Upper lobe of right lung (tissue), 1 donor: ENCODE measurements around the gene PGGT1B. TPM values are rescaled to one million over a fixed set of nuclear protein-coding genes. Genes with fewer than 3 reads are reported as not detected.
"Not testable (repeated sequence)": the region's sequence is repeated elsewhere in the genome, so short reads cannot be mapped to it uniquely, and the experiment has no call there.

Experiments used
- ATAC-seq: fragments of 200-7000 bp; cut with Tn5 transposase; one replicate; pipeline ENCODE4 v1.9.1; 2020; ENCODE audit warnings: mild to moderate bottlenecking, moderate library complexity
- DNase-seq: peaks from one replicate; pipeline ENCODE4 v3.0.0-alpha.2; 2020
- H3K27ac ChIP-seq: fragments of 200-600 bp; one replicate; pipeline ENCODE4 v1.8.0; 2022
- H3K27me3 ChIP-seq: fragments of 200-600 bp; one replicate; pipeline ENCODE4 v1.8.0; 2022; ENCODE audit warnings: mild to moderate bottlenecking
- H3K36me3 ChIP-seq: fragments of 200-600 bp; one replicate; pipeline ENCODE4 v1.8.0; 2022
- H3K4me1 ChIP-seq: fragments of 200-600 bp; one replicate; pipeline ENCODE4 v1.8.0; 2022
- H3K4me3 ChIP-seq: fragments of 200-600 bp; one replicate; pipeline ENCODE4 v1.8.0; 2022; ENCODE audit warnings: mild to moderate bottlenecking
- H3K9me3 ChIP-seq: fragments of 200-600 bp; one replicate; pipeline ENCODE4 v1.8.0; 2022
- CTCF ChIP-seq: fragments of 200-600 bp; IDR thresholded peaks from one replicate; pipeline ENCODE4 v1.8.0; 2022; ENCODE audit warnings: antibody characterized with exemption
- intact Hi-C: fragments of 100-400 bp; cut with DNase I; formaldehyde crosslinking; loops from one replicate; pipeline ENCODE4 v1.11.0; 2022
- total RNA-seq: library from RNA; stranded (reverse); fragmentation: NEBNext Ultra II Directional; extraction: Animal tissue kit (Norgen Biotek cat#: 25700); gene quantifications from one replicate; pipeline ENCODE4 v1.2.1, GENCODE V29; 2021
- donor health status: DM: no; HTN: yes; CAD: no; lungs with severe emphysema.

The PGGT1B gene
- total RNA-seq, 1 donor from 2014 or later, result 40.0 TPM

- H3K9me3 ChIP-seq, result no peaks in the 10 kb centered on the region
- no peaks in the 10 kb centered on the region for H3K27me3 ChIP-seq
- peaks cover 26% of the 10 kb centered on the region for H3K4me1 ChIP-seq
- H3K4me3 ChIP-seq, result no peak overlapping the region
- no peaks in the 10 kb centered on the region for H3K36me3 ChIP-seq
- DNase-seq (no peak), ATAC-seq (no peak)
- no peak overlapping the region for H3K27ac ChIP-seq
- no peak for TF ChIP-seq CTCF
- intact Hi-C loops, result no loop called here
These were observed 2.4 kb downstream of the PGGT1B start for GRCh38 chr5:115260248-115260647.

- peaks cover 24% of the 10 kb centered on the region for H3K4me1 ChIP-seq
- no peaks in the 10 kb centered on the region for H3K9me3 ChIP-seq
- H3K36me3 ChIP-seq, result no peaks in the 10 kb centered on the region
- no peak for DNase-seq
- no peaks in the 10 kb centered on the region for H3K27me3 ChIP-seq
- no peak for TF ChIP-seq CTCF
- no peak overlapping the region for H3K4me3 ChIP-seq
- intact Hi-C loops, result no loop called here
- no peak for ATAC-seq
- no peak overlapping the region for H3K27ac ChIP-seq
These were observed 4.7 kb downstream of the PGGT1B start for GRCh38 chr5:115257981-115258380.

GRCh38 chr5:115249379-115249778 lies 13.3 kb downstream of the PGGT1B start:
- H3K27me3 ChIP-seq, H3K27ac ChIP-seq, H3K4me3 ChIP-seq, H3K4me1 ChIP-seq, H3K36me3 ChIP-seq, intact Hi-C loops, DNase-seq, ATAC-seq, H3K9me3 ChIP-seq: not testable (repeated sequence)

GRCh38 chr5:115246361-115246991 lies 16.2 kb downstream of the PGGT1B start:
- no peak for DNase-seq
- Histone ChIP-seq H3K27me3 (no peaks in the 10 kb centered on the region), H3K36me3 (peaks cover 10% of the 10 kb centered on the region), H3K27ac (no peak overlapping the region), H3K4me3 (no peak overlapping the region), H3K9me3 (no peaks in the 10 kb centered on the region), H3K4me1 (peaks cover 4% of the 10 kb centered on the region)
- intact Hi-C loops, result no loop called here
- peak; percentile 74 for TF ChIP-seq CTCF
- ATAC-seq, result peak; percentile 72

- ATAC-seq (no peak), DNase-seq (no peak)
- H3K9me3 ChIP-seq, result no peaks in the 10 kb centered on the region
- peaks cover 32% of the 10 kb centered on the region for H3K36me3 ChIP-seq
- TF ChIP-seq CTCF, result no peak
- intact Hi-C loops, result no loop called here
- peaks cover 4% of the 10 kb centered on the region for H3K4me1 ChIP-seq
- no peaks in the 10 kb centered on the region for H3K27me3 ChIP-seq
- no peak overlapping the region for H3K27ac ChIP-seq
- no peak overlapping the region for H3K4me3 ChIP-seq
These were observed 19.3 kb downstream of the PGGT1B start for GRCh38 chr5:115243412-115243811.

- H3K4me1 ChIP-seq, result peaks cover 4% of the 10 kb centered on the region
- no peaks in the 10 kb centered on the region for H3K9me3 ChIP-seq
- H3K27ac ChIP-seq, result no peak overlapping the region
- peaks cover 28% of the 10 kb centered on the region for H3K36me3 ChIP-seq
- H3K4me3 ChIP-seq, result no peak overlapping the region
- no peaks in the 10 kb centered on the region for H3K27me3 ChIP-seq
- no peak for DNase-seq
- TF ChIP-seq CTCF, result no peak
- ATAC-seq, result no peak
- intact Hi-C loops, result no loop called here
These were observed 20.6 kb downstream of the PGGT1B start for GRCh38 chr5:115241881-115242642.
